ENCODE results near the gene CCDC66.

CCDC66 gene

GRCh38 chr3:56622381-56622780 is 65.4 kb downstream of the CCDC66 start:
- DNase-seq, result no peak

GRCh38 chr3:56624725-56625124 is 67.8 kb downstream of the CCDC66 start:
- DNase-seq, result no peak

GRCh38 chr3:56629047-56629446 is 72.1 kb downstream of the CCDC66 start:
- DNase-seq, result no peak

GRCh38 chr3:56629451-56629850 is 72.5 kb downstream of the CCDC66 start:
- no peak for DNase-seq

- DNase-seq, result no peak
These were observed 74.0 kb downstream of the CCDC66 start for GRCh38 chr3:56630966-56631365.

GRCh38 chr3:56633181-56633580 is 76.2 kb downstream of the CCDC66 start:
- no peak for DNase-seq

- no peak for DNase-seq
These were observed 76.9 kb downstream of the CCDC66 start for GRCh38 chr3:56633602-56634535.

GRCh38 chr3:56645407-56645806 is 88.4 kb downstream of the CCDC66 start:
- DNase-seq, result no peak

GRCh38 chr3:56654460-56654859 is 97.5 kb downstream of the CCDC66 start:
- no peak for DNase-seq

- DNase-seq, result no peak
These were observed 98.7 kb downstream of the CCDC66 start for GRCh38 chr3:56655709-56656108.

- no peak for DNase-seq
These were observed 107.8 kb downstream of the CCDC66 start for GRCh38 chr3:56664823-56665222.

GRCh38 chr3:56667973-56668579 is 111.1 kb downstream of the CCDC66 start:
- DNase-seq, result no peak

All from stimulated activated CD4-positive, alpha-beta T cell treated with anti-CD3 and anti-CD28 coated beads, Interleukin-4, amount 100 ng/mL, for 1 hour (primary cell).